HEK293 (cell line): ENCODE data around the gene NEURL2.

ENCODE experiments used
- CTCF ChIA-PET: fragments of 350-600 bp; formaldehyde crosslinking; extraction: SDS; loops from one replicate; lab custom pipeline; 2021; ENCODE audit warnings: antibody characterized with exemption; lab: Yijun Ruan, JAX
- POLR2A ChIA-PET: fragments of 300-600 bp; formaldehyde crosslinking; extraction: SDS; loops from one replicate; lab custom pipeline; 2020; ENCODE audit warnings: antibody characterized with exemption, inconsistent platforms; lab: Yijun Ruan, JAX
- H3K27ac ChIP-seq: fragments of 200-500 bp; sonication (Bioruptor generic); 2 replicates; pipeline ENCODE4 v1.5.1; 2014; ENCODE audit warnings: low read depth, low read length, control low read depth, inconsistent platforms; ENCODE audit errors: extremely low read depth
- H3K36me3 ChIP-seq, 2 experiments: fragments of 200-500 bp in 1 of 2; sonication (Bioruptor generic) in 1 of 2; 1 replicate in 1 of 2; 2 replicates in 1 of 2; pipeline ENCODE4 v1.5.1; 2014 to 2017; ENCODE audit warnings: inconsistent platforms in 2 of 2, low read length in 2 of 2; ENCODE audit not compliant: control insufficient read depth in 2 of 2, insufficient read depth in 1 of 2
- H3K4me1 ChIP-seq: fragments of 200-500 bp; sonication (Bioruptor generic); 2 replicates; pipeline ENCODE4 v1.5.1; 2014; ENCODE audit warnings: mild to moderate bottlenecking, low read length, inconsistent platforms; ENCODE audit not compliant: control insufficient read depth, insufficient read depth
- H3K4me3 ChIP-seq: 2 replicates; pipeline ENCODE4 v1.5.1; 2011; ENCODE audit warnings: low read depth, mild to moderate bottlenecking, control low read depth, low read length, moderate library complexity
- H3K9me3 ChIP-seq: fragments of 200-500 bp; sonication (Bioruptor generic); 2 replicates; pipeline ENCODE4 v1.5.1; 2014; ENCODE audit warnings: low read depth, low read length, inconsistent platforms; ENCODE audit not compliant: control insufficient read depth, insufficient read depth
- EGR2 ChIP-seq: fragments of 450-650 bp; formaldehyde crosslinking; IDR thresholded peaks from 2 replicates; pipeline ENCODE4 v1.5.1; 2016; ENCODE audit warnings: low read depth, missing biosample characterization, missing genetic modification characterization
- GFI1B ChIP-seq: fragments of 450-650 bp; formaldehyde crosslinking; IDR thresholded peaks from 2 replicates; pipeline ENCODE4 v1.5.1; 2016; ENCODE audit warnings: missing biosample characterization, missing genetic modification characterization
- MZF1 ChIP-seq: fragments of 450-650 bp; formaldehyde crosslinking; IDR thresholded peaks from 2 replicates; pipeline ENCODE4 v1.5.1; 2017; ENCODE audit warnings: missing biosample characterization, missing genetic modification characterization, borderline replicate concordance
- OVOL3 ChIP-seq: fragments of 450-650 bp; formaldehyde crosslinking; IDR thresholded peaks from 2 replicates; pipeline ENCODE4 v1.5.1; 2016; ENCODE audit warnings: missing biosample characterization, missing genetic modification characterization
- REPIN1 ChIP-seq: fragments of 450-650 bp; formaldehyde crosslinking; IDR thresholded peaks from 2 replicates; pipeline ENCODE4 v1.5.1; 2017; ENCODE audit warnings: missing biosample characterization, missing genetic modification characterization, low read depth
- SETDB1 ChIP-seq: IDR thresholded peaks from one replicate; pipeline ENCODE4 v1.6.1; 2017; ENCODE audit warnings: mild to moderate bottlenecking, low read length, moderate library complexity, mixed read lengths; ENCODE audit not compliant: insufficient read length
- WT1 ChIP-seq: fragments of 450-650 bp; formaldehyde crosslinking; IDR thresholded peaks from 2 replicates; pipeline ENCODE4 v1.5.1; 2016; ENCODE audit warnings: missing biosample characterization, missing genetic modification characterization
- YY1 ChIP-seq: fragments of 450-650 bp; formaldehyde crosslinking; IDR thresholded peaks from 2 replicates; pipeline ENCODE4 v1.5.1; 2018; ENCODE audit warnings: missing biosample characterization, missing genetic modification characterization
- ZFP37 ChIP-seq: fragments of 450-650 bp; formaldehyde crosslinking; IDR thresholded peaks from 2 replicates; pipeline ENCODE4 v1.5.1; 2016; ENCODE audit warnings: missing biosample characterization, missing genetic modification characterization
- ZNF121 ChIP-seq: fragments of 450-650 bp; formaldehyde crosslinking; IDR thresholded peaks from 2 replicates; pipeline ENCODE4 v1.5.1; 2016; ENCODE audit warnings: missing biosample characterization, missing genetic modification characterization
- ZNF155 ChIP-seq: fragments of 450-650 bp; formaldehyde crosslinking; IDR thresholded peaks from 2 replicates; pipeline ENCODE4 v1.5.1; 2016; ENCODE audit warnings: missing biosample characterization, missing genetic modification characterization
- ZNF174 ChIP-seq: fragments of 450-650 bp; formaldehyde crosslinking; IDR thresholded peaks from 2 replicates; pipeline ENCODE4 v1.5.0; 2017; ENCODE audit warnings: missing biosample characterization, mild to moderate bottlenecking, missing genetic modification characterization
- ZNF19 ChIP-seq: fragments of 450-650 bp; formaldehyde crosslinking; IDR thresholded peaks from 2 replicates; pipeline ENCODE4; 2016; ENCODE audit warnings: missing biosample characterization, missing genetic modification characterization, low read depth
- ZNF2 ChIP-seq: fragments of 450-650 bp; formaldehyde crosslinking; IDR thresholded peaks from 2 replicates; pipeline ENCODE4 v1.5.1; 2016; ENCODE audit warnings: missing biosample characterization, missing genetic modification characterization
- ZNF248 ChIP-seq: fragments of 450-650 bp; formaldehyde crosslinking; IDR thresholded peaks from 2 replicates; pipeline ENCODE4 v1.5.1; 2017; ENCODE audit warnings: missing biosample characterization, missing genetic modification characterization
- ZNF341 ChIP-seq: fragments of 450-650 bp; formaldehyde crosslinking; IDR thresholded peaks from 2 replicates; pipeline ENCODE4; 2016; ENCODE audit warnings: low read depth, missing biosample characterization, missing genetic modification characterization
- ZNF37A ChIP-seq: fragments of 450-650 bp; IDR thresholded peaks from 2 replicates; pipeline ENCODE4 v1.5.1; 2018; ENCODE audit warnings: missing biosample characterization, missing genetic modification characterization
- ZNF391 ChIP-seq: fragments of 450-650 bp; formaldehyde crosslinking; IDR thresholded peaks from 2 replicates; pipeline ENCODE4 v1.5.1; 2016; ENCODE audit warnings: low read depth, missing biosample characterization, missing genetic modification characterization, borderline replicate concordance
- ZNF426 ChIP-seq: fragments of 450-650 bp; formaldehyde crosslinking; IDR thresholded peaks from 2 replicates; pipeline ENCODE4 v1.5.1; 2017; ENCODE audit warnings: missing biosample characterization, missing genetic modification characterization, mild to moderate bottlenecking, inconsistent platforms, moderate library complexity
- ZNF610 ChIP-seq: fragments of 450-650 bp; formaldehyde crosslinking; IDR thresholded peaks from 2 replicates; pipeline ENCODE4 v1.5.1; 2016; ENCODE audit warnings: missing biosample characterization, missing genetic modification characterization, borderline replicate concordance
- ZNF629 ChIP-seq: fragments of 450-650 bp; formaldehyde crosslinking; IDR thresholded peaks from 2 replicates; pipeline ENCODE4 v1.5.1; 2017; ENCODE audit warnings: missing biosample characterization, missing genetic modification characterization
- ZNF677 ChIP-seq: fragments of 450-650 bp; IDR thresholded peaks from 2 replicates; pipeline ENCODE4 v1.5.0; 2018; ENCODE audit warnings: missing biosample characterization, mild to moderate bottlenecking, missing genetic modification characterization, moderate library complexity
- ZNF76 ChIP-seq: fragments of 450-650 bp; formaldehyde crosslinking; IDR thresholded peaks from 2 replicates; pipeline ENCODE4; 2016; ENCODE audit warnings: low read depth, missing biosample characterization, missing genetic modification characterization, borderline replicate concordance
- ZNF785 ChIP-seq: fragments of 450-650 bp; formaldehyde crosslinking; IDR thresholded peaks from 2 replicates; pipeline ENCODE4 v1.5.1; 2016; ENCODE audit warnings: missing biosample characterization, missing genetic modification characterization
- TF ChIP-seq, protein P1 (sequence below): fragments of 450-650 bp; formaldehyde crosslinking; IDR thresholded peaks from 2 replicates; pipeline ENCODE4 v1.5.1; 2017; ENCODE audit warnings: missing biosample characterization, mild to moderate bottlenecking, missing genetic modification characterization, moderate library complexity
- TF ChIP-seq, protein P2 (sequence below): fragments of 450-650 bp; formaldehyde crosslinking; IDR thresholded peaks from 2 replicates; pipeline ENCODE4 v1.5.1; 2016; ENCODE audit warnings: missing biosample characterization, missing genetic modification characterization
- TF ChIP-seq, protein P3 (sequence below): fragments of 450-650 bp; formaldehyde crosslinking; conservative IDR thresholded peaks from 2 replicates; pipeline ENCODE4 v1.5.1; 2016; ENCODE audit warnings: low read depth, missing biosample characterization, missing genetic modification characterization
- TF ChIP-seq, protein P4 (sequence below): fragments of 450-650 bp; formaldehyde crosslinking; IDR thresholded peaks from 2 replicates; pipeline ENCODE4 v1.5.1; 2016; ENCODE audit warnings: missing biosample characterization, missing genetic modification characterization

NEURL2 gene

DNA sequence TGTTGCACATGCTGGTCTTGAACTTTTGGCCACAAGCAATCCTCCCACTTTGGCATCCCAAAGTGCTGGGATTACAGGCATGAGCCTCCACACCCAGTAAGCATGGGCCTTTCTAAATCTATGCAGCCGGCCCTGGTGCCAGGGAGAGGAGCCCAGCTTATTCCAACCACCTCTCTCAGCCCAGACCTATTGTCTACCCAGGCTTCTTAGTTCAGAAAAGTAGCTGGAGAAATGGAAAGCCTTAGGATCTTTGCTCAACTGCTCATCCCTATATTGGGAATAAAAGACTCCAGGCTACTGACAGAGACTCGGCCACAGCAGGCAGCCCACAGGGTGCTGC is 35.7 kb upstream of the NEURL2 start:
- H3K9me3 ChIP-seq = no peaks in the 10 kb centered on the region
- POLR2A ChIA-PET = no interaction called here
- TF ChIP-seq ZNF121 (no peak), ZNF155 (tag by site-specific recombination) (no peak), GFI1B (no peak), ZNF785 (tag by site-specific recombination) (no peak), ZNF19 (no peak), ZNF76 (tag by site-specific recombination) (no peak), ZFP37 (tag by site-specific recombination) (no peak), ZNF174 (no peak), ZNF37A (tag by site-specific recombination) (no peak), SETDB1 (no peak), ZNF610 (tag by site-specific recombination) (no peak), ZNF391 (tag by site-specific recombination) (no peak)
- TF ChIP-seq, protein P1, sequence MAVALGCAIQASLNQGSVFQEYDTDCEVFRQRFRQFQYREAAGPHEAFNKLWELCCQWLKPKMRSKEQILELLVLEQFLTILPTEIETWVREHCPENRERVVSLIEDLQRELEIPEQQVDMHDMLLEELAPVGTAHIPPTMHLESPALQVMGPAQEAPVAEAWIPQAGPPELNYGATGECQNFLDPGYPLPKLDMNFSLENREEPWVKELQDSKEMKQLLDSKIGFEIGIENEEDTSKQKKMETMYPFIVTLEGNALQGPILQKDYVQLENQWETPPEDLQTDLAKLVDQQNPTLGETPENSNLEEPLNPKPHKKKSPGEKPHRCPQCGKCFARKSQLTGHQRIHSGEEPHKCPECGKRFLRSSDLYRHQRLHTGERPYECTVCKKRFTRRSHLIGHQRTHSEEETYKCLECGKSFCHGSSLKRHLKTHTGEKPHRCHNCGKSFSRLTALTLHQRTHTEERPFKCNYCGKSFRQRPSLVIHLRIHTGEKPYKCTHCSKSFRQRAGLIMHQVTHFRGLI (tag by site-specific recombination) = no peak
- no peak overlapping the region for H3K27ac ChIP-seq
- H3K4me1 ChIP-seq = no peaks in the 10 kb centered on the region
- CTCF ChIA-PET = interaction anchor here (0.6 kb wide), 1 partner anchor 49 kb away, joined by 3 read pairs; no protein-coding TSS in a partner anchor
- H3K36me3 ChIP-seq = no peaks in the 10 kb centered on the region
- H3K4me3 ChIP-seq = no peak overlapping the region

DNA sequence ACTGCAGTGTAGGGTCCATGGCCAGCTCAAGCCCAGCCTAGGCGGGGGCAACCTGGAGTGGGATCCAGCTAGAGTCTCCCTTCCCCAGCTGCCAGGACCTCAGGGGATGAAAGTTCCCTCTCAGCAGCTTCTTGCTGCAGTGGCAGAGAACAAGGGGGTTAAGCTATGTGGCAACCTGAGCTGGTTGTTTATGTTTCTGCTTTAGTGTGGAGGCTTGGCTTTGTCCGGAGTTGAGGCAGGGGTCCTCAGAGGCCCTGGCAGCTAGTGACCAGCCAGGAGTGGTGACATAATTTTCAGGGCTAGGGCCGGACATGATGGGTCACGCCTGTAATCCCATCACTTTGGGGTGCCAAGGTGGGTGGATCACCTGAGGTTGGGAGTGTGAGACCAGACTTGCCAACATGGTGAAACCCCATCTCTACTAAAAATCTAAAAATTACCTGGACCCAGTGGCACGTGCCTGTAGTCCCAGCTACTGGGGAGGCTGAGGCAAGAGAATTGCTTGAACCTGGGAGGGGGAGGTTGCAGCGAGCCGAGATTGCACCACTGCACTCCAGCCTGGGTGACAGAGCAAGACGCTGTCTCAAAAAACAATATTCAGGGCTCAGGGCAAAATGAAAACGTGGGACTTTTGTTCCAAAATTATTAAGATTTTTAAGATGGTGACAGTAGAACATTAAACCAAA is 35.0 kb upstream of the NEURL2 start:
- no peak for TF ChIP-seq ZNF426 (tag by site-specific recombination)
- TF ChIP-seq, protein P2, sequence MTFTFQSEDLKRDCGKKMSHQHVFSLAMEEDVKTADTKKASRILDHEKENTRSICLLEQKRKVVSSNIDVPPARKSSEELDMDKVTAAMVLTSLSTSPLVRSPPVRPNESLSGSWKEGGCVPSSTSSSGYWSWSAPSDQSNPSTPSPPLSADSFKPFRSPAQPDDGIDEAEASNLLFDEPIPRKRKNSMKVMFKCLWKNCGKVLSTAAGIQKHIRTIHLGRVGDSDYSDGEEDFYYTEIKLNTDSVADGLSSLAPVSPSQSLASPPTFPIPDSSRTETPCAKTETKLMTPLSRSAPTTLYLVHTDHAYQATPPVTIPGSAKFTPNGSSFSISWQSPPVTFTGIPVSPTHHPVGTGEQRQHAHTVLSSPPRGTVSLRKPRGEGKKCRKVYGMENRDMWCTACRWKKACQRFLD (tag by site-specific recombination) = no peak
- TF ChIP-seq YY1 (tag by site-specific recombination) = no peak
- no peak for TF ChIP-seq ZNF677 (tag by site-specific recombination)
- TF ChIP-seq ZNF248 (tag by site-specific recombination) = no peak
- TF ChIP-seq MZF1 (tag by site-specific recombination) = no peak
- no peak for TF ChIP-seq EGR2 (tag by site-specific recombination)
- TF ChIP-seq, protein P3, sequence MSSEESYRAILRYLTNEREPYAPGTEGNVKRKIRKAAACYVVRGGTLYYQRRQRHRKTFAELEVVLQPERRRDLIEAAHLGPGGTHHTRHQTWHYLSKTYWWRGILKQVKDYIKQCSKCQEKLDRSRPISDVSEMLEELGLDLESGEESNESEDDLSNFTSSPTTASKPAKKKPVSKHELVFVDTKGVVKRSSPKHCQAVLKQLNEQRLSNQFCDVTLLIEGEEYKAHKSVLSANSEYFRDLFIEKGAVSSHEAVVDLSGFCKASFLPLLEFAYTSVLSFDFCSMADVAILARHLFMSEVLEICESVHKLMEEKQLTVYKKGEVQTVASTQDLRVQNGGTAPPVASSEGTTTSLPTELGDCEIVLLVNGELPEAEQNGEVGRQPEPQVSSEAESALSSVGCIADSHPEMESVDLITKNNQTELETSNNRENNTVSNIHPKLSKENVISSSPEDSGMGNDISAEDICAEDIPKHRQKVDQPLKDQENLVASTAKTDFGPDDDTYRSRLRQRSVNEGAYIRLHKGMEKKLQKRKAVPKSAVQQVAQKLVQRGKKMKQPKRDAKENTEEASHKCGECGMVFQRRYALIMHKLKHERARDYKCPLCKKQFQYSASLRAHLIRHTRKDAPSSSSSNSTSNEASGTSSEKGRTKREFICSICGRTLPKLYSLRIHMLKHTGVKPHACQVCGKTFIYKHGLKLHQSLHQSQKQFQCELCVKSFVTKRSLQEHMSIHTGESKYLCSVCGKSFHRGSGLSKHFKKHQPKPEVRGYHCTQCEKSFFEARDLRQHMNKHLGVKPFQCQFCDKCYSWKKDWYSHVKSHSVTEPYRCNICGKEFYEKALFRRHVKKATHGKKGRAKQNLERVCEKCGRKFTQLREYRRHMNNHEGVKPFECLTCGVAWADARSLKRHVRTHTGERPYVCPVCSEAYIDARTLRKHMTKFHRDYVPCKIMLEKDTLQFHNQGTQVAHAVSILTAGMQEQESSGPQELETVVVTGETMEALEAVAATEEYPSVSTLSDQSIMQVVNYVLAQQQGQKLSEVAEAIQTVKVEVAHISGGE = no peak
- TF ChIP-seq ZNF629 (tag by site-specific recombination) = no peak
- no peak for TF ChIP-seq OVOL3 (tag by site-specific recombination)
- TF ChIP-seq ZNF341 (tag by site-specific recombination) = no peak
- TF ChIP-seq WT1 = no peak
- no peak for TF ChIP-seq ZNF76 (tag by site-specific recombination)
- TF ChIP-seq, protein P4, sequence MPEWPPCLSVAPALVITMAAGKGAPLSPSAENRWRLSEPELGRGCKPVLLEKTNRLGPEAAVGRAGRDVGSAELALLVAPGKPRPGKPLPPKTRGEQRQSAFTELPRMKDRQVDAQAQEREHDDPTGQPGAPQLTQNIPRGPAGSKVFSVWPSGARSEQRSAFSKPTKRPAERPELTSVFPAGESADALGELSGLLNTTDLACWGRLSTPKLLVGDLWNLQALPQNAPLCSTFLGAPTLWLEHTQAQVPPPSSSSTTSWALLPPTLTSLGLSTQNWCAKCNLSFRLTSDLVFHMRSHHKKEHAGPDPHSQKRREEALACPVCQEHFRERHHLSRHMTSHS (tag by site-specific recombination) = no peak
- TF ChIP-seq ZNF2 = no peak
- TF ChIP-seq REPIN1 = no peak
- POLR2A ChIA-PET = interaction anchor here (0.7 to 2.4 kb wide), 2 partner anchors 8 to 20 kb away, joined by 3 to 14 read pairs; partner anchors contain the start of gene PCIF1
- Histone ChIP-seq H3K27ac (no peak overlapping the region), H3K4me1 (no peaks in the 10 kb centered on the region), H3K4me3 (no peak overlapping the region), H3K9me3 (no peaks in the 10 kb centered on the region), H3K36me3 (no peaks in the 10 kb centered on the region)
- CTCF ChIA-PET = no interaction called here
